22Rv1 (cell line): ENCODE measurements around the gene ZNF385C.

ENCODE experiments used
- H3K27ac ChIP-seq: fragments of 450-650 bp; 2 replicates; pipeline ENCODE4 v1.5.1; 2017
- CTCF ChIP-seq: fragments of 450-650 bp; IDR thresholded peaks from 2 replicates; pipeline ENCODE4 v1.5.1; 2017; ENCODE audit warnings: mild to moderate bottlenecking
- ZFX ChIP-seq: fragments of 450-650 bp; IDR thresholded peaks from 2 replicates; pipeline ENCODE4 v1.6.1; 2017; ENCODE audit warnings: antibody characterized with exemption, borderline replicate concordance

ZNF385C gene

GRCh38 chr17:42062681-42063080 lies 35.6 kb downstream of the ZNF385C start:
- H3K27ac ChIP-seq, result no peak overlapping the region
- TF ChIP-seq CTCF (no peak), ZFX (no peak)

GRCh38 chr17:42061646-42062487 lies 36.4 kb downstream of the ZNF385C start:
- H3K27ac ChIP-seq, result no peak overlapping the region
- TF ChIP-seq CTCF, result no peak
- no peak for TF ChIP-seq ZFX

GRCh38 chr17:42060231-42060630 lies 38.0 kb downstream of the ZNF385C start:
- no peak for TF ChIP-seq ZFX
- TF ChIP-seq CTCF, result no peak
- H3K27ac ChIP-seq, result no peak overlapping the region

- no peak overlapping the region for H3K27ac ChIP-seq
- TF ChIP-seq ZFX, result no peak
Observed at GRCh38 chr17:42059815-42060214, 38.5 kb downstream of the ZNF385C start.

- no peak overlapping the region for H3K27ac ChIP-seq
- TF ChIP-seq CTCF, result no peak
- TF ChIP-seq ZFX, result no peak
Observed at GRCh38 chr17:42058063-42058462, 40.2 kb downstream of the ZNF385C start.

- no peak for TF ChIP-seq CTCF
- TF ChIP-seq ZFX, result no peak
- H3K27ac ChIP-seq, result no peak overlapping the region
Observed at GRCh38 chr17:42056635-42057034, 41.6 kb downstream of the ZNF385C start.

- H3K27ac ChIP-seq, result no peak overlapping the region
- TF ChIP-seq ZFX, result no peak
- TF ChIP-seq CTCF, result no peak
Observed at GRCh38 chr17:42055496-42055895, 42.8 kb downstream of the ZNF385C start.

- no peak overlapping the region for H3K27ac ChIP-seq
- no peak for TF ChIP-seq ZFX
- no peak for TF ChIP-seq CTCF
Observed at GRCh38 chr17:42055027-42055426, 43.2 kb downstream of the ZNF385C start.
